GM12878 (cell line): ENCODE results near the gene ZNF653. TPM values are rescaled to one million over a fixed set of nuclear protein-coding genes. Genes with fewer than 3 reads are reported as not detected.

ENCODE experiments used
- JUND ChIP-seq: IDR thresholded peaks from 2 replicates; pipeline ENCODE4 v1.6.1; 2012; ENCODE audit warnings: low read depth, mild to moderate bottlenecking, low read length, improper control_type of control experiment, moderate library complexity
- MTA3 ChIP-seq: IDR thresholded peaks from 2 replicates; pipeline ENCODE4 v1.6.1; 2012; ENCODE audit warnings: low read length, inconsistent platforms, borderline replicate concordance
- ZNF622 ChIP-seq: fragments of 450-650 bp; IDR thresholded peaks from 2 replicates; pipeline ENCODE4 v1.6.1; 2017; ENCODE audit warnings: mild to moderate bottlenecking, inconsistent platforms
- polyA plus RNA-seq, 11 experiments: library from polyadenylated mRNA; depleted of rRNA in 4 of 11; unstranded in 6 of 11; stranded (reverse) in 5 of 11; fragments of >200 nt; fragmentation: Nextera tagmentation in 4 of 11; fragmentation: Illumina TruSeq in 1 of 11; extraction: Ambion mirVana in 4 of 11; extraction: Trizol in 1 of 11; gene quantifications; 1 replicate in 1 of 11; 2 replicates in 10 of 11; pipeline versions ENCODE4 v1.2.1 to v1.2.3, GENCODE V29; 2011 to 2016; ENCODE audit warnings: inconsistent platforms in 2 of 11, missing spikeins in 2 of 11, low read depth in 1 of 11
- total RNA-seq, 4 experiments: library from RNA; depleted of rRNA in 3 of 4; stranded (reverse); fragments of >200 nt in 3 of 4; fragmentation: Illumina TruSeq in 1 of 4; extraction: Trizol in 1 of 4; gene quantifications; 2 replicates each; pipeline versions ENCODE4 v1.2.1 to v1.2.3, GENCODE V29; 2013 to 2021
- TF ChIP-seq, protein P1 (sequence below): fragments of 450-650 bp; IDR thresholded peaks from 2 replicates; pipeline ENCODE4 v1.6.1; 2017; ENCODE audit warnings: antibody characterized with exemption, mild to moderate bottlenecking, moderate library complexity
- TF ChIP-seq, protein P2 (sequence below): fragments of 450-650 bp; IDR thresholded peaks from 2 replicates; pipeline ENCODE4 v1.6.1; 2018; ENCODE audit warnings: borderline replicate concordance, mild to moderate bottlenecking; ENCODE audit not compliant: partially characterized antibody

The ZNF653 gene
- total and polyA plus RNA-seq, 10 of the 15 experiments (the other 5 are each of a cell fraction or from before 2014, with no cell fraction given), result 2.2 to 13.2 (median 6.7) TPM; not detected in 2

DNA sequence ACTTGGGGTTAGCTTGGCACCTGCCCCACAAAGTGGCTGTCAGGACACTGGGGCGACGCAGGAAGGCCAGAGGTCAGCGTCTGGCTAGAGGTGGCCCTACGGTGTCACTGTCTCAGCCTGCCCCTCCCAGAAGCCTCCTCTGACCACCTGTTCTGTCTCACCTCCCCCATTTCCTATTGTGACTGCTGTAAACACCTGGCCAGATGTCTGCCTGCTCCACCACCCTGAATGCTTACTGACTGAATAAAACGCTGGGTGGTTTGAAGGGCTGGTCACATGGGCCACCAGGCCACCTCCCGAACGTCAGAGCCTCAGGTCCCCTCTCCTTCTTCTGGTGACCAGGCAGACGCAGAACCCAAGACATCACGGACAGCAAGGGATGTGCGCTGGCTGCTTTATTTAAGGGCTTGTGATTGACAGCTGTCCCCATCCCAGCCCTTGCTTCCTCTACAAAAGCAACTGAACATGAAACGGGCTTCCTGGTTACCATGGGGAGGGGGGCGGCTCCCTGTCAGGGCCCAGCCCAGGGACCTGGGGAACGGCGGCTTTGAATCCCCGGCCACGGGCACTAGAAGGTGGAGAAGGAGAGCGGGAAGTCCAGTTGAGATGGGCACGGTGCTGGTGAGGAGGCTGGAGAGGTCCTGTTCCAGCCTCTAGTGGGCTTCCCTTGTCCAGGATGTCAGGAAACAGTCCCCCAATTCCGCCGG is 47.2 kb upstream of the ZNF653 start (continued):
- TF ChIP-seq, protein P1, sequence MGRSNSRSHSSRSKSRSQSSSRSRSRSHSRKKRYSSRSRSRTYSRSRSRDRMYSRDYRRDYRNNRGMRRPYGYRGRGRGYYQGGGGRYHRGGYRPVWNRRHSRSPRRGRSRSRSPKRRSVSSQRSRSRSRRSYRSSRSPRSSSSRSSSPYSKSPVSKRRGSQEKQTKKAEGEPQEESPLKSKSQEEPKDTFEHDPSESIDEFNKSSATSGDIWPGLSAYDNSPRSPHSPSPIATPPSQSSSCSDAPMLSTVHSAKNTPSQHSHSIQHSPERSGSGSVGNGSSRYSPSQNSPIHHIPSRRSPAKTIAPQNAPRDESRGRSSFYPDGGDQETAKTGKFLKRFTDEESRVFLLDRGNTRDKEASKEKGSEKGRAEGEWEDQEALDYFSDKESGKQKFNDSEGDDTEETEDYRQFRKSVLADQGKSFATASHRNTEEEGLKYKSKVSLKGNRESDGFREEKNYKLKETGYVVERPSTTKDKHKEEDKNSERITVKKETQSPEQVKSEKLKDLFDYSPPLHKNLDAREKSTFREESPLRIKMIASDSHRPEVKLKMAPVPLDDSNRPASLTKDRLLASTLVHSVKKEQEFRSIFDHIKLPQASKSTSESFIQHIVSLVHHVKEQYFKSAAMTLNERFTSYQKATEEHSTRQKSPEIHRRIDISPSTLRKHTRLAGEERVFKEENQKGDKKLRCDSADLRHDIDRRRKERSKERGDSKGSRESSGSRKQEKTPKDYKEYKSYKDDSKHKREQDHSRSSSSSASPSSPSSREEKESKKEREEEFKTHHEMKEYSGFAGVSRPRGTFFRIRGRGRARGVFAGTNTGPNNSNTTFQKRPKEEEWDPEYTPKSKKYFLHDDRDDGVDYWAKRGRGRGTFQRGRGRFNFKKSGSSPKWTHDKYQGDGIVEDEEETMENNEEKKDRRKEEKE, result no peak
- TF ChIP-seq MTA3 (no peak), ZNF622 (no peak), JUND (no peak)
- TF ChIP-seq, protein P2, sequence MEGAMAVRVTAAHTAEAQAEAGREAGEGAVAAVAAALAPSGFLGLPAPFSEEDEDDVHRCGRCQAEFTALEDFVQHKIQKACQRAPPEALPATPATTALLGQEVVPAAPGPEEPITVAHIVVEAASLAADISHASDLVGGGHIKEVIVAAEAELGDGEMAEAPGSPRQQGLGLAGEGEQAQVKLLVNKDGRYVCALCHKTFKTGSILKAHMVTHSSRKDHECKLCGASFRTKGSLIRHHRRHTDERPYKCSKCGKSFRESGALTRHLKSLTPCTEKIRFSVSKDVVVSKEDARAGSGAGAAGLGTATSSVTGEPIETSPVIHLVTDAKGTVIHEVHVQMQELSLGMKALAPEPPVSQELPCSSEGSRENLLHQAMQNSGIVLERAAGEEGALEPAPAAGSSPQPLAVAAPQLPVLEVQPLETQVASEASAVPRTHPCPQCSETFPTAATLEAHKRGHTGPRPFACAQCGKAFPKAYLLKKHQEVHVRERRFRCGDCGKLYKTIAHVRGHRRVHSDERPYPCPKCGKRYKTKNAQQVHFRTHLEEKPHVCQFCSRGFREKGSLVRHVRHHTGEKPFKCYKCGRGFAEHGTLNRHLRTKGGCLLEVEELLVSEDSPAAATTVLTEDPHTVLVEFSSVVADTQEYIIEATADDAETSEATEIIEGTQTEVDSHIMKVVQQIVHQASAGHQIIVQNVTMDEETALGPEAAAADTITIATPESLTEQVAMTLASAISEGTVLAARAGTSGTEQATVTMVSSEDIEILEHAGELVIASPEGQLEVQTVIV, result no peak
